Urinary bladder (tissue), 4 donors: ENCODE measurements around the gene ARVCF. TPM values are rescaled to one million over a fixed set of nuclear protein-coding genes. Genes with fewer than 3 reads are reported as not detected.

ENCODE experiments used
- DNase-seq: peaks from one replicate; pipeline ENCODE4 v3.0.0-alpha.2; 2015; ENCODE audit errors: extremely low spot score
- H3K27ac ChIP-seq: one replicate; pipeline ENCODE4 v1.5.1; 2013; ENCODE audit warnings: low read depth, mild to moderate bottlenecking, moderate library complexity
- H3K36me3 ChIP-seq: one replicate; pipeline ENCODE4 v1.6.1; 2013; ENCODE audit warnings: mild to moderate bottlenecking, moderate library complexity; ENCODE audit not compliant: insufficient read depth
- H3K4me1 ChIP-seq: one replicate; pipeline ENCODE4 v1.6.1; 2013; ENCODE audit warnings: mild to moderate bottlenecking, moderate library complexity; ENCODE audit not compliant: insufficient read depth
- H3K4me3 ChIP-seq: one replicate; pipeline ENCODE4 v1.5.1; 2013; ENCODE audit warnings: low read depth, low read length
- WGBS: extraction: QIAGEN DNeasy Blood & Tissue Kit; methylation state at CpG from one replicate; pipeline ENCODE4 v1.1.7; 2013; 5-methylcytosine and 5-hydroxymethylcytosine counted together
- polyA plus RNA-seq: library from polyadenylated mRNA; stranded (reverse); fragments of 200-250 nt; gene quantifications from one replicate; pipeline ENCODE4 v1.2.3, GENCODE V29; 2013
- total RNA-seq: library from RNA; depleted of rRNA; stranded (reverse); fragments of >200 nt; gene quantifications from one replicate; pipeline ENCODE4 v1.2.3, GENCODE V29; 2014
- donor health status: healthy with polysubstance abuse.
- donor health status: healthy.

ARVCF gene
- total and polyA plus RNA-seq, 2 donors = 15.4 to 16.0 TPM

DNA sequence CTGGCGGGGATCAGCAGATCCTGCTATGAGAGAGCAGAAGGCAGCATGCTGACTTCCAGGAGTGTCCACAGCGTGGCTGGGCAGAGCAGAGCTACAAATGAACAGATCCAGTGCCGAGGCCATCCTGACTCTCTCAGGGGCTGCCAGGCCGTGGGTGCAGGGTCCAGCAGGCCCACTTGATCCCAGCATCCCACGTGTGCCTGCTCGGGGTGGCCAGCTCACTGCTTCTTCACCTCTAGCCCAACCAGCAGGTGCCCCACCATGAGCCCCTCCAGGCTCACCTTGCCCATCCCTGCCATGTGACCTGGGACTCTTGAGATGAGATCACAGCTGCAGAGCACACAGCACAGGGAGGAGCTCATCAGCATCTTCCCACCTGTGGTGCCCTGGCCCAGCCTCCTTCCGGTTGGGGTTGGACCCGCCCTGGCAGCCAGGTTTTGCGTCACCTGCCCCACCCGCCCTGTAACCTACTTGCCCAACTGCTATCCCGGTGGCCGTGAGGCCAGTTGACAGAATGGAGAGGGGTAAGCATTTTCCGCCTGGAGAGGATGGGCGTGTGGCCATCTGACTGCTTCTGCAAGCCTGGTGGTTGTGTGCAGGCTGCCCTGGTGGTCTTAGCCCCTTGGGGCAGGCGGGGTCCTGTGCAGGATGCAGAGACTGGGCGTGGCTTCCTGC is 15.2 kb upstream of the ARVCF start:
- H3K4me3 ChIP-seq = no peak overlapping the region
- H3K36me3 ChIP-seq = no peaks in the 10 kb centered on the region
- DNase-seq = no peak
- 94% methylated on average over 16 of the region's 16 CpGs for WGBS
- no peaks in the 10 kb centered on the region for H3K4me1 ChIP-seq
- H3K27ac ChIP-seq = no peak overlapping the region

DNA sequence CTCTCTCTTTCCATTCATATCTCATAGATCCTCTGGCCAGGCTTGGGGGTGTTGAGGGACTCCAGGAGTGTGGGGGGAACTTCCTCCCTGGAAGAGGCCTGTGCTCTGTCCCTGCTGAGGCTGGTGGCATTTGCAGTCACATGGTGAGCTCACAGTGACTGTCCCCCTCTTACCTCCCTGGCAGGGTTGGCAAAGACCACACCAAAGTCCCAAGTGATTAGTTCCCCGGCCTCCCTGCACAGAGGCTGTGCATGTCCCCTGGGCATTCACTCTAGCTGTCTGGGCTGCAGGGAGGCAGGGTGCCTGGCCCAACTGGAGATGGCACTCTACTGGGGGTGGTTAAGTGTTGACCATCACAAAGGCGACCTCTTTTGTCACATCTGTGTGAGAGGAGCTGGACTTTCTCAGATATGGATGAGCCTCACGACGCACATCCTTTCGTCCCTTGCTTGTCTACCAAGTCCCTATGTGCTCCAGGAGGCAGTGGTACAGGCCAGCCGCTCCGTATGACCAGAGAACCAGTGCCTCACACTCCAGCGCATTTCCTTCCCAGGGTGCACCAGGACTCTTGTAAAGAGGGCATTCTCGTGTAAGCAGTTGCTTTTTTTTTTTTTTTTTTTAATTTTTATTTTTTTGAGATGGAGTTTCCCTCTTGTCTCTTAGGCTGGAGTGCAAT is 13.1 kb upstream of the ARVCF start:
- Histone ChIP-seq H3K36me3 (no peaks in the 10 kb centered on the region), H3K4me3 (no peak overlapping the region), H3K27ac (no peak overlapping the region), H3K4me1 (no peaks in the 10 kb centered on the region)
- no peak for DNase-seq
- WGBS = 92% methylated on average over 9 of the region's 9 CpGs

DNA sequence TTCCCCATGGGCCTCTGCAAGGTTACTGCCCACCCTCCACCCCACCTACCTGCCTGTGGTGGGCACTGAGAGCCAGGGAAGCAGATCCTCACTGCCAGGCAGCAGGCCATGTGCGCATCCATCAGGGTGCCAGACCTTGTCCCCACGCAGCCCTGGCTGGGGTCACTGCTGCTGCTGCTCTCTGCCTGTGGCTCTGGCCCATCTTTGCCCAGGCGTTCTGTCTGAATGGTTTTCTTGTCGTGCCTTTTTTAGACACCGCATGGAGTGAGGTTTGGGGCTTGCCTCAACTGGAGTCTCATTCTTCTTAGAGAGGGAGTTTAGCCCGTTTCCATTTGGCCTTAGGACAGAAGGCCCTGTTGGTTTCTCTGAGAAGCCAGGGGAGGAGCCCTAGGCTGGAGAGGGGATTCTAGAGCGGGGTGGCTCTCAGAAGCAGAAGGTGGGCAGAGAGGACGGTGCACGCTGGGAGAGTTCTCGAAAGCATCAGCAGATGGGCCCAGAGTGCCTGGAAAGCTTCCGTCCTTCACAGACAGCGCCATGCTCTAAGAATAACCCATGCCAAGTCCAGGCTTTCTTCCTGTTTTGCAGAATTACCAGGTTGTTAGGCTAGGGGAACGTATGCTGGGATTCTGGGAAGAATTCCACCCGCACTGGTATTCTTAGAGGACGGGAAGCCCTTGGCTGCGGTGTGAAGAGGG is 12.4 kb upstream of the ARVCF start:
- no peak overlapping the region for H3K27ac ChIP-seq
- no peak for DNase-seq
- H3K4me1 ChIP-seq = no peaks in the 10 kb centered on the region
- H3K36me3 ChIP-seq = no peaks in the 10 kb centered on the region
- no peak overlapping the region for H3K4me3 ChIP-seq
- 81% methylated on average over 16 of the region's 16 CpGs for WGBS

DNA sequence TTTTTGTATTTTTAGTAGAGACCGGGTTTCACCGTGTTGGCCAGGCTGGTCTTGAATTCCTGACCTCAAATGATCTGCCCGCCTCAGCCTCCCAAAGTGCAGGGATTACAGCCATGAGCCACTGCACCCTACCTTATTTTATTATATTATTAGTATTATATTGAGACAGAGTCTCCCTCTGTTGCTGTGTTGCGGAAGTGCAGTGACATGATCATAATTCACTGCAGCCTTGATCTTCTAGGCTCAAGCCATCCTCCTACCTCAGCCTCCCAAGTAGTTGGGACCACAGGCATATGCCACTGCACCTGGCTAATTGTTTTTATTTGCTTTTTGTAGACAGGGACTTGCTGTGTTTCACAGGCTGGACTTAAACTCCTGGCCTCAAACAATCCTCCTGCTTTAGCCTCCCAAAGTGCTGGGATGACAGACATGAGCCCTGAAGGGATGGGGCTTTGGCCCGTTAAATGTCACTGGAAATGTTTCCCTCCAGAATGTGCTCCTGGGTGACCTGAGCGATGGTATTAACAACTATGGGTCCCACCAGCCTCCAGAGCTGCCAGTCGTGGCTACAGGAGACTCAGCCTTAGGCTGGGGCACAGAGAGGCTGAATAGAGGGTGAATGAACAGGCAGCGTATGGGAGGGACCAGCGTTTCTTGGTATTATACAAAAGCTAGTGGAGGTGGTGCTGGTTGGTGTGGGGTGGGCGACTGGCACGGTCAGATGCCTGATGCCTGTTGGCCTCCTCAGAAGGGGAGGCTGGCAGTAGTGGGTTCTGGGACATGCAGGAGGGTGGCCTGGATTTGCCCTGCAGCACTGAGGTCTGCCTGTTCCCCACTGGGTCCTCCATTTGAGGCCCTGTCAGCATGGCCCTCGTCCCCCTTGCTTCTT is 11.6 kb upstream of the ARVCF start:
- DNase-seq = no peak
- H3K4me1 ChIP-seq = no peaks in the 10 kb centered on the region
- 90% methylated on average over 12 of the region's 12 CpGs for WGBS

DNA sequence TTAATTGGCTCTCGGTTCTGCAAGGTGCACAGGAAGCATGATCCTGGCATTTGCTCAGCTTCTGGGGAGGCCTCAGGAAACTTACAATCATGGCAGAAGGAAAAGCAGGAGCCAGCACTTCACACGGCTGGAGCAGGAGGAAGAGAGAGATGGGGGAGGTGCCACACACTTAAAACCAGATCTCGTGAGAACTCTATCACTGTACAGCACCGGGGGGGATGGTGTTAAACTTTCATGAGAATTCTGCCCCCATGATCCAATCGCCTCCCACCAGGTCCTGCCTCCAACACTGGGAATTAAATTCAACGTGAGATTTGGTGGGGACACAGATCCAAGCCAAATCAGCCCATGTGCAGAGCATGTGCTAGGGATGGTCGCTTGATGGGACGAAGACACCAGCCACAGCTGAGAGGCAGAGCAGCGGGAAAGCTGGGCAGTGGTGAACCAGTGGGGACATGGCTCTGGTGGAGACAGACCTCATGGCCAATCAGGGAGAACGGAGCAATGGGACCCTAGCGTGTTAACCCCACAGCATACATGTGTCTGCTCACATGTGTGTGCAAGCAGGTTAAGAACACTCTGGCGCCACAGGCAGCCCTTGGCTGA is 10.5 kb upstream of the ARVCF start:
- H3K4me1 ChIP-seq = no peaks in the 10 kb centered on the region
- no peak overlapping the region for H3K4me3 ChIP-seq
- no peak overlapping the region for H3K27ac ChIP-seq
- no peaks in the 10 kb centered on the region for H3K36me3 ChIP-seq
- WGBS = 81% methylated on average over 12 of the region's 12 CpGs
- DNase-seq = no peak

More for the DNA sequence above, 11.6 kb upstream of the ARVCF start:
- no peak overlapping the region for H3K4me3 ChIP-seq
- no peaks in the 10 kb centered on the region for H3K36me3 ChIP-seq
- no peak overlapping the region for H3K27ac ChIP-seq

DNA sequence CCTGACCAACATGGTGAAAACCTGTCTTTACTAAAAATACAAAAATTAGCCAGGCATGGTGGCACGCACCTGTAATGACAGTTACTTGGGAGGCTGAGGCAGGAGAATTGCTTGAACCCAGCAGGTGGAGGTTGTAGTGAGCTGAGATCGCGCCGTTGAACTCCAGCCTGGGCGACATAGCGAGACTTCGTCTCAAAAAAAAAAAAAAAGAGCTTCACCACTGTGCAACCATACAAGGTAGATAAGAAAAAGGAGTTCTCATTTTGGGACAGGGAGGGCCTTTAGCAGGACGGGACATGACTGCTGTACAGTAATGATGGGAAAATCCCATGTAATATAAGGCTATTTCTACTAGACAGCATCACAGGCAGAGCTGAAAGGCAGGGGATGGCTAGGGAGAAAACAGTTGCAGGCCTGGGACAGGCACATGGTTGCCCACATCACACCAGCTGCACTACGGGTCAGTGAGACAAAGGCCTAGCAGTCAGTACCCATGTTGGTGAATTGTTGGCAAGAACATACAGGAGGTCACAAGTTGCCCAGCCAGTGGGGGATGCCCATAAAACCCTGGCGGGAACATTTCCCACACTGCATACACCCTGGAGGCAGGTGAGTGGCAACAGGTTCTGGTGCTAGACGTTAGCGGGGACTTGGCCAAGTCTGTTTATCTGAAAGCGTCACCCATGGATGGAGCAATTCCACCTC is 9.7 kb upstream of the ARVCF start:
- no peaks in the 10 kb centered on the region for H3K4me1 ChIP-seq
- no peak for DNase-seq

DNA sequence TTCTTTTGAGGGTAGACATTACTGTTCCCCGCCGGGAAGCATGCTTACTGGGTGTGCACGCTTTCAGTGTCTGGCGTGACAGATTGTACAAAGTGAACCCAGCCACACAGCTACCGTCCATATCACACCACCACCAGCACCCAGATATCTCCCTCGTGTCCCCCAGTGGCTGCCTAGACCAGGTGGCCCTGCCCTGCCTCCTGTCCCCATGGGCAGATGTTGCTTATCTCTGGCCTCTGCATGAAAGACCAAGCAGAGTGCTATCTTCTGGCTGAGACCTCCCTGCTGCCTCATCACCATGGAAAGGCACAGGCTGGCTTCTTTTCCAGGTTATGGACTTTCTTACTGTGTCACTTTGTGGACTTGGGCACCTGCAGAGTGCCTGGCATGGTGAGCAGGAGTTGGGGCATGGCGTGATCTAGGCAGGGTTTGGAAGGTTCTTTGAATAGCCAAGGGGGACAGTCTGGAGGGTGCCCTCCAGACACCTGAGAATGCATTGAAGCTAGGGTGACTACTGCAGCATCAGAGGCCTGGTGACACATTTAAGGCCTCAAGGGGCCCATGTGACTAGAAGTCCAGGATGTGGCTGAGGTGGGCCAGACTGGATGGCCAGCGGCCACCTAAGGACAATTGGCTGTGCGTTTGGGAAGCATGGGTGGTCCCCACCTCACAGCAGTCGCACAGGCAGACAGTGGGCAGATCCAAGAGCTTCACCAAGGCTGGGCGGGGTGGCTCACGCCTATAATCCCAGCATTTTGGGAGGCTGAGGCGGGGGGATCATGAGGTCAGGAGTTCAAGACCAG is 9.0 kb upstream of the ARVCF start:
- no peaks in the 10 kb centered on the region for H3K4me1 ChIP-seq
- 94% methylated on average over 13 of the region's 13 CpGs for WGBS
- H3K36me3 ChIP-seq = no peaks in the 10 kb centered on the region
- DNase-seq = no peak
- no peak overlapping the region for H3K4me3 ChIP-seq
- H3K27ac ChIP-seq = no peak overlapping the region

More for the DNA sequence above, 9.7 kb upstream of the ARVCF start:
- WGBS = 96% methylated on average over 13 of the region's 13 CpGs
- Histone ChIP-seq H3K4me3 (no peak overlapping the region), H3K27ac (no peak overlapping the region), H3K36me3 (no peaks in the 10 kb centered on the region)

DNA sequence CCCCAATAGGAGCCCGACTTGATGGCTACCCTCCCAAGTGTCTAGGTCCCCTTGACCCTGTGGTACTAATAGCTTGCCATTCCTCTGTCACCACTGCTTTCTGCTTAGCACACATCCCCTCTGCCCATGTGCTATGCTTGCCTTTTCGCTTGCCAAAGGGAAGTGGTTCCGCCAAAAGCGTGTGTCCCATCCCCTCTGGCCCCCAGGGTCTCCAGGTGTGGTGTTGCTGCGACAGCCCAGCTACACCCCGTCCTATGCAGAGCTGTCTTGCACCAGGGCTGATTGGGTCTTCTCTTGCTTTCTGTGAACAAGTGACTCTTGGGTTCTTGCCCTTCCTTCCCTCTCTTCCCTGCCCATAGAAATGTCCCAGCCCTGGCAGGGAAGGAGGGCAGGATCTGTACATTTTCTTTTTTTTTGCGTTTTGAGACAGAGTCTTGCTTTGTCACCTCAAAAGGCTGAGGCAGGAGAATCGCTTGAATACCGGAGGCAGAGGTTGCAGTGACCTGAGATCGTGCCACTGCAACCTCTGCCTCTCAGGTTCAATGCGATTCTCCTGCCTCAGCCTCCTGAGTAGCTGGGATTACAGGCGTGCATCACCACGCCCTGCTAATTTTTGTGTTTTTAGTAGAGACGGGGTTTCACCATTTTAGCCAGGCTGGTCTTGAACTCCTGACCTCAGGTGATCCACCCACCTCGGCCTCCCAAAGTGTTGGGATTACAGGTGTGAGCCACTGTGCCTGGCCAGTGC is 8.2 kb upstream of the ARVCF start:
- H3K4me1 ChIP-seq = no peaks in the 10 kb centered on the region
- 93% methylated on average over 15 of the region's 15 CpGs for WGBS
- no peaks in the 10 kb centered on the region for H3K36me3 ChIP-seq
- no peak overlapping the region for H3K27ac ChIP-seq
- no peak overlapping the region for H3K4me3 ChIP-seq
- DNase-seq = no peak

DNA sequence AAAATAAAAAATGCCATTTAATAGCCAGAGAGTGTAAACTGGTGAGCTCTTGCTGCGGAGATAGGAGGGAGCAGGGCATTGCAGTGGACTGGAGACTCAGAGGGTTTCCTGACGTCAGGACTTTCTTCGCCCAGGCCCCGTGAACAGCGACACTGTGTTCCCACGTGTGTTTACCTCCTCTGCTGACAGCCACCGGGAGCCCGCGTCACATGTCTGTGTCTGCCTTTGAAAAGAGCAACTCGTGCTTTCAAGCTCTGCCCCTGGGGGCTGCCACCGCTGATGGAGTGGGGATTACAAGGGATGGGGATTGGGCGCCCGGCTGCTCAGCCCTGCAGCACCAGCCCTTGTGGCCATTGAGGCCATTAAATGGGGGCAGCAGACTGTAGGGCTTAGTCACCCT is 7.6 kb upstream of the ARVCF start:
- no peak overlapping the region for H3K27ac ChIP-seq
- WGBS = 78% methylated on average over 13 of the region's 13 CpGs
- DNase-seq = no peak

DNA sequence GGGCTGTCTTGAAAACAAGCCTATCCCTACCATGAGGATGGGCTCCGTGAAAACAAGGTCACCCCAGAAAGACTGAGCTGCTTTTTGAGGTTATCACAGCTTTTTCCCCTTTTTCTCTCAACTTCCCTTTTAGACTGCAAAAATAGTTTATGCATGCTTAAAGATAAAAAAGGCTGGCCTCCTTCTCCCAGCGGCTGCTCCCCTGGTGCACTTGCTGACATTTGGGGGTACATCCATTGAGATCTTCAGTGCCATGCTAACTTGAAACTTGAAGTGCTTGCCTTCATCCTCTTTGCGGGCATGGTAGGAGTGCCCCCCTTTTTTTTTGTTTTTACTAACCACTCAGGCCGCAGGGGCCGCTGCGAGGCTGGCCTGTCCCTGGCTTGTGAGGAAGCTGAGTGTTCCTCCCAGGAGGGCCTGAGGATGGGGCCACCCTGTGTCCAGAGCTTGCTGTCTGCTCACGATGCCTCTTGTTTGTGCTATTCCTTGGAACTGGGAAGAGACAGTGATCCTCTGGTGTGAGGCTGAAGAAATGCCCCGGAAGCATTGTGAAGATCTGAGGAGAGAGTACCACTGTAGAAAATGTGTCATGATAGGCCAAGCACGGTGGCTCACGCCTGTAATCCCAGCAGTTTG is 6.5 kb upstream of the ARVCF start:
- 85% methylated on average over 10 of the region's 10 CpGs for WGBS
- Histone ChIP-seq H3K36me3 (no peaks in the 10 kb centered on the region), H3K4me1 (no peaks in the 10 kb centered on the region), H3K27ac (no peak overlapping the region), H3K4me3 (no peak overlapping the region)
- DNase-seq = no peak

More for the DNA sequence above, 7.6 kb upstream of the ARVCF start:
- Histone ChIP-seq H3K36me3 (no peaks in the 10 kb centered on the region), H3K4me3 (no peak overlapping the region), H3K4me1 (no peaks in the 10 kb centered on the region)

DNA sequence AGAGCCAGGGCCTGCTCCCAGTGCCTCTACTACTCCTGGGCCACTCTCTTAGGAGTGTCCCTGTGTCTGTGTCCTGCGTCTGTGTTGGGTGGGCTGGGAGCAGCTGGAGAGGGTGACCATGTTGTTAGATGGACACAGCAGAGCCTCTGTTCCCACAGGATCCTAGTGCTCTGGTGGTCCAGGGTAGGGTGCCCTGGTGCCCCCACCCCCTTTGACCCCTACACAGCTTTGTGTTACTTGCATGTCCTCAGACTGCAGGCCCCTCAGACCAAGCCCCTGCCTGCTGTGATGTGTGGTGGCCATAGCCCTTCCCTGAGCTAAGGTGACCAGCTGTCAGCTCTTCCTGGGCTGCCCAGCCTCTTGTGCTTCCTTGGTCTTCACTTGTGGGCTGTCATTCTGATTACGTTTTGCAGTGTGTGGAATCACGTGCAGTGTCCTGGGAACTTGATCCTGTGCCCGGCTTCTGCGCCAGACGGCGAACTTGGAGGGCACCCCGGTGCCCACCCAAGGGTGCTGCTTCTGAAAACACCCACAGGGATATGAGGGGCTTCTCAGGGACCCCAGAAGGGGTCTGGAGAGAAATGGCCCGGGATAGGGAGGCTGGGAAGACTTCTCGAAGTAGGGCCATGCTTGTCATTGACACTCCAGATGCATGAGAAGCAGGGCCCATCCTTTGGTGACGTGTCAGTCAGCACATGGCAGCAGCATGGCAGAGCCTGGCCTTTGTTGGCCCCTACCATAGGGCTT is 5.8 kb upstream of the ARVCF start:
- H3K4me1 ChIP-seq = no peaks in the 10 kb centered on the region
- H3K4me3 ChIP-seq = no peak overlapping the region
- H3K27ac ChIP-seq = no peak overlapping the region
- 85% methylated on average over 11 of the region's 11 CpGs for WGBS
- no peaks in the 10 kb centered on the region for H3K36me3 ChIP-seq
- DNase-seq = no peak
